Lower lobe of right lung (tissue), 2 donors: Measurements from ENCODE around the gene STAMBP. TPM values are rescaled to one million over a fixed set of nuclear protein-coding genes. Genes with fewer than 3 reads are reported as not detected.
"Not testable (repeated sequence)": the region's sequence is repeated elsewhere in the genome, so short reads cannot be mapped to it uniquely, and the experiment has no call there.

ENCODE experiments used
- ATAC-seq, 2 donors: fragments of 200-7000 bp; cut with Tn5 transposase; one replicate each; pipeline ENCODE4 v1.9.1; 2020 to 2022; ENCODE audit warnings: mild to moderate bottlenecking in 2 of 2, moderate library complexity in 2 of 2
- DNase-seq: peaks from one replicate; pipeline ENCODE4 v3.0.0-alpha.2; 2020
- H3K27ac ChIP-seq: fragments of 200-600 bp; one replicate; pipeline ENCODE4 v1.8.0; 2022
- H3K27me3 ChIP-seq: fragments of 200-600 bp; one replicate; pipeline ENCODE4 v1.8.0; 2022; ENCODE audit warnings: low read depth
- H3K36me3 ChIP-seq: fragments of 200-600 bp; one replicate; pipeline ENCODE4 v1.8.0; 2022; ENCODE audit warnings: mild to moderate bottlenecking
- H3K4me1 ChIP-seq: fragments of 200-600 bp; one replicate; pipeline ENCODE4 v1.8.0; 2022
- H3K4me3 ChIP-seq: fragments of 200-600 bp; one replicate; pipeline ENCODE4 v1.8.0; 2022; ENCODE audit warnings: mild to moderate bottlenecking
- H3K9me3 ChIP-seq: fragments of 200-600 bp; one replicate; pipeline ENCODE4 v1.8.0; 2022
- CTCF ChIP-seq: fragments of 200-600 bp; IDR thresholded peaks from one replicate; pipeline ENCODE4 v1.8.0; 2022; ENCODE audit warnings: antibody characterized with exemption, mild to moderate bottlenecking
- intact Hi-C: fragments of 100-400 bp; cut with DNase I; formaldehyde crosslinking; loops from one replicate; pipeline ENCODE4 v1.11.0; 2022
- total RNA-seq: library from RNA; stranded (reverse); fragmentation: NEBNext Ultra II Directional; extraction: Animal tissue kit (Norgen Biotek cat#: 25700); gene quantifications from one replicate; pipeline ENCODE4 v1.2.1, GENCODE V29; 2021
- donor health status: DM: no; HTN: yes; CAD: no; lungs with severe emphysema.

Gene STAMBP
- total RNA-seq, 1 donor from 2014 or later: 31.3 TPM

DNA sequence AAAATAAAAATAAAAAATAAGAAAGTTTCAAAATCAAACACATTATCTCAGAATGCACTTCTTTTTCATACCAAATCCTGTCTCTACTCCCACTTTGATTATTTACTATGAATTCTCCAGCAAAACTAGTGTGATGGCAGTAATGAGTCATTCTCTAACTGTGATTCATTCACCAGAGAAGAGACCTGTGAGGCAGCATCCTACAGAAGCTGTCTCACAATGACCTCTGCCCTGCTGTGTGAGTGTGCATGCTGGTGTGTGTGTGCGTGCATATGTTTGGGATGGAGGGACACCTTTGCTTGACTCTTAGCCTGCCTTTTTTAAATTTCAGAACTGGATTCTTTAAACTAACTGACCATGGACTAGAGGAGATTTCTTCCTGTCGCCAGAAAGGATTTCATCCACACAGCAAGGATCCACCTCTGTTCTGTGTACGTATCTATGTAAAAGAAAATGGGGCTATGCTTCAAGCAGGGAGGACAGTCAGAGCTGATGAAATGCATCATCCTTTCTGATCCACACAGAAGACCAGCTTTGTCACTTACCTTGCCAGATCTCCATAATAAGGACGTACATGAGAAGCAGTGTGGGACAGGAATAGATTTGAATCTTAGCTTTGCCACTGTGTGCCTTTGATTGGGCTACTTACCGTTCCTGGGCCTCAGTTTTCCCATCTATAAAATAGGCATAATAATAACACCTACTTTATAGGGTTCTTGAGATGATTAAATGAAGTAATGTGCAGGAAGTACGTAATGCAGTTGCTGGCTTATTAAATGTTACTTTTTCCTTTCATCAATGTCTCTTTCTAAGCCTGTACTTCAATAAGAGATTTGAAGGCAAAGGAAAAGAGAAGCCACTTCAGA, 31.2 kb downstream of the STAMBP start:
- H3K36me3 ChIP-seq: peaks cover 94% of the 10 kb centered on the region

GRCh38 chr2:73862987-73863386, 34.2 kb downstream of the STAMBP start:
- intact Hi-C loops: no loop called here
- no peaks in the 10 kb centered on the region for H3K4me1 ChIP-seq
- H3K4me3 ChIP-seq: no peak overlapping the region
- no peaks in the 10 kb centered on the region for H3K9me3 ChIP-seq
- TF ChIP-seq CTCF: no peak
- DNase-seq: no peak
- H3K27ac ChIP-seq: no peak overlapping the region
- H3K36me3 ChIP-seq: peaks cover 91% of the 10 kb centered on the region
- no peaks in the 10 kb centered on the region for H3K27me3 ChIP-seq
- no peak for ATAC-seq

More for the DNA sequence above, 31.2 kb downstream of the STAMBP start:
- no peaks in the 10 kb centered on the region for H3K9me3 ChIP-seq
- DNase-seq (no peak), ATAC-seq (no peak)
- H3K27me3 ChIP-seq: no peaks in the 10 kb centered on the region
- no peak overlapping the region for H3K27ac ChIP-seq
- no peak for TF ChIP-seq CTCF
- H3K4me3 ChIP-seq: no peak overlapping the region
- H3K4me1 ChIP-seq: no peaks in the 10 kb centered on the region
- intact Hi-C loops: no loop called here

GRCh38 chr2:73868204-73868978, 39.6 kb downstream of the STAMBP start:
- intact Hi-C loops: no loop called here
- Histone ChIP-seq H3K36me3 (peaks cover 39% of the 10 kb centered on the region), H3K27me3 (no peaks in the 10 kb centered on the region), H3K9me3 (no peaks in the 10 kb centered on the region), H3K27ac (no peak overlapping the region), H3K4me3 (no peak overlapping the region), H3K4me1 (peaks cover 10% of the 10 kb centered on the region)
- ATAC-seq (no peak), DNase-seq (no peak)
- no peak for TF ChIP-seq CTCF

DNA sequence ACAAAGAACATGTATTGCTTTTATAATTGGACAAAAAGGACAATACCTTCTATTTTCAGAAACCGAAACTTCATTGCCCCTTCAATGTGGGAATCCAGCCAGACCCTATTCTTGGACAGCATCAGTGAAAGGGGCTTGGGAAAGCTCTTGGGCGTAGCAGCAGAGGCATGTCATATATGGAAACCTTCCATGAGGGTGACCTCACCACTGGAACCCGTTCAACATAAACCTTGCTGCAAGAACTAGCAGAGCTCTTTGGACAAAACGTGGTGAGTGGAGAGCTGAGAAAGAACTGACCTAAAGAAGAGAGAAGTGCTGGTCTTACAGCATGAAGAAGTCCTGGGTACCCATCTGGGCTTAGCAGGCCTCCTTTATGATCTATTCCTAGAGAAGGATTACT, 41.3 kb downstream of the STAMBP start:
- intact Hi-C loops: no loop called here
- Histone ChIP-seq H3K9me3 (no peaks in the 10 kb centered on the region), H3K36me3 (peaks cover 22% of the 10 kb centered on the region), H3K4me1 (peaks cover 10% of the 10 kb centered on the region), H3K27me3 (no peaks in the 10 kb centered on the region), H3K27ac (no peak overlapping the region), H3K4me3 (no peak overlapping the region)
- ATAC-seq (peak in 1 of 2 donors; percentile 63), DNase-seq (no peak)
- TF ChIP-seq CTCF: no peak

- TF ChIP-seq CTCF: no peak
- Histone ChIP-seq H3K4me1 (no peaks in the 10 kb centered on the region), H3K9me3 (no peaks in the 10 kb centered on the region), H3K27me3 (no peaks in the 10 kb centered on the region), H3K27ac (no peak overlapping the region), H3K36me3 (no peaks in the 10 kb centered on the region), H3K4me3 (no peak overlapping the region)
- ATAC-seq (peak; percentile 65 to 80), DNase-seq (no peak)
- intact Hi-C loops: no loop called here
Measured at GRCh38 chr2:73877071-73877802, 48.5 kb downstream of the STAMBP start.

GRCh38 chr2:73877984-73878383, 49.2 kb downstream of the STAMBP start:
- DNase-seq, H3K4me1 ChIP-seq, intact Hi-C loops, H3K9me3 ChIP-seq, H3K36me3 ChIP-seq, H3K27ac ChIP-seq, H3K27me3 ChIP-seq, ATAC-seq, H3K4me3 ChIP-seq: not testable (repeated sequence)
